Measurements from ENCODE around the gene MRPS34. TPM values are rescaled to one million over a fixed set of nuclear protein-coding genes. Genes with fewer than 3 reads are reported as not detected.

MRPS34 gene
- total RNA-seq, 4 donors from 2014 or later = 47.1 to 75.2 (median 64.2) TPM

DNA sequence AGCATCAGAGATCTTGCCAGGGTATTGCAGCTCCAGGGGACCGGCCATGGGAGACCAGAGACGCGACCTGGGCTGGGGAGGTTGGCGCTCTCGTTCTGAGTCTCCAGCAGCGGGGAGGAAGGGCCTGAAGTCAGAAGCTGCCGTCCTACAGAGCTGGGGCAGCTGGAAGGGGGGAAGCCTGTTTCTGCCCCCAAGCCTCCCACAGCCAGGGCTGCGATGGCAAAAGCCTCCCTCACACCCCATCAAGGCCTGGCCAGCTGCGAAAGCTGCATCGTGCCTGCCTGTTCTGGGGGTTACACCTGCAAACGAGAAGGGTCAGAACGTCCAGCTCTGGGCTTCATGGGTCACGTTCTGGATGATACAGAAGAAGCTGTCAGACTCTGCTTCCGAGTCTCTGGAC is 40.9 kb downstream of the MRPS34 start:
- TF ChIP-seq POLR2A (IDR thresholded peaks at IDR 0.05; ENCODE audit: low read depth) (no peak), EP300 (IDR thresholded peaks at IDR 0.05) (no peak), POLR2AphosphoS5 (IDR thresholded peaks at IDR 0.05) (no peak)
- TF ChIP-seq, protein P1, sequence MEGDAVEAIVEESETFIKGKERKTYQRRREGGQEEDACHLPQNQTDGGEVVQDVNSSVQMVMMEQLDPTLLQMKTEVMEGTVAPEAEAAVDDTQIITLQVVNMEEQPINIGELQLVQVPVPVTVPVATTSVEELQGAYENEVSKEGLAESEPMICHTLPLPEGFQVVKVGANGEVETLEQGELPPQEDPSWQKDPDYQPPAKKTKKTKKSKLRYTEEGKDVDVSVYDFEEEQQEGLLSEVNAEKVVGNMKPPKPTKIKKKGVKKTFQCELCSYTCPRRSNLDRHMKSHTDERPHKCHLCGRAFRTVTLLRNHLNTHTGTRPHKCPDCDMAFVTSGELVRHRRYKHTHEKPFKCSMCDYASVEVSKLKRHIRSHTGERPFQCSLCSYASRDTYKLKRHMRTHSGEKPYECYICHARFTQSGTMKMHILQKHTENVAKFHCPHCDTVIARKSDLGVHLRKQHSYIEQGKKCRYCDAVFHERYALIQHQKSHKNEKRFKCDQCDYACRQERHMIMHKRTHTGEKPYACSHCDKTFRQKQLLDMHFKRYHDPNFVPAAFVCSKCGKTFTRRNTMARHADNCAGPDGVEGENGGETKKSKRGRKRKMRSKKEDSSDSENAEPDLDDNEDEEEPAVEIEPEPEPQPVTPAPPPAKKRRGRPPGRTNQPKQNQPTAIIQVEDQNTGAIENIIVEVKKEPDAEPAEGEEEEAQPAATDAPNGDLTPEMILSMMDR (IDR thresholded peaks at IDR 0.05) = no peak
- 88% methylated on average over 11 of the region's 14 CpGs for WGBS
- no peak for DNase-seq (ENCODE audit: extremely low spot score)
- no peaks in the 10 kb centered on the region for H3K9me3 ChIP-seq
- no peak overlapping the region for H3K27ac ChIP-seq (replicated peaks in 1 of 4)
- no peaks in the 10 kb centered on the region for H3K27me3 ChIP-seq
- no peak overlapping the region for H3K4me3 ChIP-seq
- intact Hi-C loops (cut with DNase I) = no loop called here
- peaks cover 35 to 77% (median 74%) of the 10 kb centered on the region in 4 donors for H3K36me3 ChIP-seq
- no peaks in the 10 kb centered on the region for H3K4me1 ChIP-seq

DNA sequence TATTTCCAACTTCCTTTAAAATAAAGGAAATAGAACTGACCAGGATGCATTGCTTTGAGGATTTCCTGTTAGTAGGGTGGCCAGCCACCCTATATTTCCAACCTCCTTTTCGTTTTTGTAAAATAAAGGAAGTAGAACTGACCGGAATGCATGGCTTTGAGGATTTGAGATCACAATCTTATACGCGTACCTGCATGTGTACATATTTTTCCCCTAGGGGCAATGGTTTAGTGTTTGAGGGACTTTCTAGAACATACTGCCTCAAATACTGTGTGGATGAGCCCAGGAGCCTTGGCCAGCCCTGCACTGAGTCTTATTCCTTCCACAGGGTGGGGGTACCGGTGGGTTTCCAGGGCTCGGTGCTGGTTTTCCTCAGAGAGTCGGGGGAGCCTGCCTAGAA is 41.3 kb downstream of the MRPS34 start:
- H3K36me3 ChIP-seq = peaks cover 38 to 82% (median 79%) of the 10 kb centered on the region in 4 donors

DNA sequence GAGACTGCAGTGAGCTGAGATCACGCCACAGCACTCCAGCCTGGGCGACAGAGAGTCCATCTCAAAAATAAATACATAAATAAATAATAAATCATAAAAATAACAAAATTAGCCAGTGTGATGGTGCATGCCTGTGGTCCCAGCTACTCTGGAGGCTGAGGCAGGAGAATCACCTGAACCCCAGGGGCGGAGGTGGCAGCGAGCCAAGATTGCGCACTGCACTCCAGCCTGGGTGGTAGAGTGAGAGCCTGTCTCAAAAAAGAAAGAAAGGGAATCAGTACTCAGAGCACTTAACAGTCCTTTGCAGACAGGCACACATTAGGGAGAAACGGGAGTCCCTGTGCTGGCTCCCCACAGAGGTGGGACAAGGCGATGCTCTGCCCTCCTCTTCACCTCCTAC is 41.9 kb downstream of the MRPS34 start:
- H3K9me3 ChIP-seq = no peaks in the 10 kb centered on the region
- no peaks in the 10 kb centered on the region for H3K4me1 ChIP-seq
- H3K27ac ChIP-seq (replicated peaks in 1 of 4) = no peak overlapping the region
- WGBS = 94% methylated on average over 7 of the region's 7 CpGs
- TF ChIP-seq POLR2AphosphoS5 (IDR thresholded peaks at IDR 0.05) (no peak), POLR2A (IDR thresholded peaks at IDR 0.05; ENCODE audit: low read depth) (no peak), EP300 (IDR thresholded peaks at IDR 0.05) (no peak)
- TF ChIP-seq, protein P1 (IDR thresholded peaks at IDR 0.05) = no peak
- H3K4me3 ChIP-seq = no peak overlapping the region
- peaks cover 44 to 87% (median 84%) of the 10 kb centered on the region in 4 donors for H3K36me3 ChIP-seq
- no peak for DNase-seq (ENCODE audit: extremely low spot score)
- intact Hi-C loops (cut with DNase I) = no loop called here
- H3K27me3 ChIP-seq = no peaks in the 10 kb centered on the region

More for the DNA sequence above, 41.3 kb downstream of the MRPS34 start:
- TF ChIP-seq, protein P1 (IDR thresholded peaks at IDR 0.05) = no peak
- TF ChIP-seq POLR2AphosphoS5 (IDR thresholded peaks at IDR 0.05) (no peak), POLR2A (IDR thresholded peaks at IDR 0.05; ENCODE audit: low read depth) (no peak), EP300 (IDR thresholded peaks at IDR 0.05) (no peak)
- Histone ChIP-seq H3K4me3 (no peak overlapping the region), H3K4me1 (no peaks in the 10 kb centered on the region), H3K27ac (replicated peaks in 1 of 4) (no peak overlapping the region), H3K27me3 (no peaks in the 10 kb centered on the region), H3K9me3 (no peaks in the 10 kb centered on the region)
- no peak for DNase-seq (ENCODE audit: extremely low spot score)
- intact Hi-C loops (cut with DNase I) = no loop called here
- 89% methylated on average over 6 of the region's 7 CpGs for WGBS

DNA sequence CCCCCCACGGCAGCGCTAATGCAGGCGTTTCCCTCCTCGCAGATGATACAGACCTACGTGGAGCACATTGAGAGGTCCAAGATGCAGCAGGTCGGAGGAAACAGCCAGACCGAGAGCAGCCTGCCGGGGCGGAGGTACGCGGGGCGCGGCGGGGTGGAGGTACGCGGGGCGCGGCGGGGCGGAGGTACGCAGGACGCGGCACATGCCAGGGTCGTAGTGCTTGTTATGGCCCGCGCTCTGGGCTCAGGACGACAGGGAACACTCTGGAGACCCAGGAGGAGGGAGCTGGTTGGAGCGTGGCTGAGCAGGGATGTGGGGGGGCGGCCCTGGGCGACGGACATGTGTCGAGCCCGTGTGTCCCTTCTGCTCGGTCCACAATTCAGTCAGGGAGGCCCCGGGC is 43.5 kb downstream of the MRPS34 start:
- H3K4me3 ChIP-seq = no peak overlapping the region
- 97% methylated on average over 35 of the region's 35 CpGs for WGBS
- DNase-seq (ENCODE audit: extremely low spot score) = no peak
- H3K27ac ChIP-seq (replicated peaks in 1 of 4) = no peak overlapping the region
- TF ChIP-seq, protein P1 (IDR thresholded peaks at IDR 0.05) = no peak
- TF ChIP-seq POLR2AphosphoS5 (IDR thresholded peaks at IDR 0.05) = no peak
- no peak for TF ChIP-seq EP300 (IDR thresholded peaks at IDR 0.05)
- no peak for TF ChIP-seq POLR2A (IDR thresholded peaks at IDR 0.05; ENCODE audit: low read depth)
- intact Hi-C loops (cut with DNase I) = no loop called here
- H3K36me3 ChIP-seq = peaks cover 47 to 96% (median 92%) of the 10 kb centered on the region in 4 donors
- peaks cover 0 to 2% (median 0%) of the 10 kb centered on the region in 4 donors for H3K4me1 ChIP-seq
- no peaks in the 10 kb centered on the region for H3K9me3 ChIP-seq
- no peaks in the 10 kb centered on the region for H3K27me3 ChIP-seq

DNA sequence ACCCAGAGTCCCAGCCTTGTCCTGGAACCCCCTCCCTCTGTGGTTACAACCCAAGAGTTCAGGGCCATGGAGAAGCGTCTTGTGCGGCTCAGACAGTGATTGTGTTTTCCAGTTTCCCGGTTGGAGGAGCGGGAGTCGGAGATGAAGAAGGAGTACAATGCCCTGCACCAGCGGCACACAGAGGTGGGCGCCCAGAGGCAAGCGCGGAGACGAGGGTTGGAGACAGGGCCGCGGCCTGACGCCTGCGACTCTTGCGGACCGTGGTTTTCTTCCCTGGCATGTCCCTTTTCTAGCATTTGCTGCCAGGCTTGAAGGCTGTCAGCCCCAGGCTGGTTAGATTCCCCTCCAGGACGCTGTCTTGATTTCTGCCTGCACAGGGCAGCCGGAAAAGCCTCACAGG is 43.9 kb downstream of the MRPS34 start:
- no peak for DNase-seq (ENCODE audit: extremely low spot score)
- peaks cover 0 to 6% (median 3%) of the 10 kb centered on the region in 4 donors for H3K4me1 ChIP-seq
- TF ChIP-seq, protein P1 (IDR thresholded peaks at IDR 0.05) = no peak
- TF ChIP-seq EP300 (IDR thresholded peaks at IDR 0.05) (no peak), POLR2A (IDR thresholded peaks at IDR 0.05; ENCODE audit: low read depth) (no peak), POLR2AphosphoS5 (IDR thresholded peaks at IDR 0.05) (no peak)
- intact Hi-C loops (cut with DNase I) = no loop called here
- no peak overlapping the region for H3K27ac ChIP-seq (replicated peaks in 1 of 4)
- no peaks in the 10 kb centered on the region for H3K9me3 ChIP-seq
- no peaks in the 10 kb centered on the region for H3K27me3 ChIP-seq
- no peak overlapping the region for H3K4me3 ChIP-seq
- H3K36me3 ChIP-seq = peaks cover 43 to 94% (median 90%) of the 10 kb centered on the region in 4 donors
- WGBS = over 99% methylated on average over 18 of the region's 18 CpGs
